ENCODE measurements around the gene ATP7B. TPM values are rescaled to one million over a fixed set of nuclear protein-coding genes. Genes with fewer than 3 reads are reported as not detected.

Gene ATP7B
- total and polyA plus RNA-seq, 2 of the 4 experiments (the other 2 are of a cell fraction): 2.7 to 2.9 TPM

DNA sequence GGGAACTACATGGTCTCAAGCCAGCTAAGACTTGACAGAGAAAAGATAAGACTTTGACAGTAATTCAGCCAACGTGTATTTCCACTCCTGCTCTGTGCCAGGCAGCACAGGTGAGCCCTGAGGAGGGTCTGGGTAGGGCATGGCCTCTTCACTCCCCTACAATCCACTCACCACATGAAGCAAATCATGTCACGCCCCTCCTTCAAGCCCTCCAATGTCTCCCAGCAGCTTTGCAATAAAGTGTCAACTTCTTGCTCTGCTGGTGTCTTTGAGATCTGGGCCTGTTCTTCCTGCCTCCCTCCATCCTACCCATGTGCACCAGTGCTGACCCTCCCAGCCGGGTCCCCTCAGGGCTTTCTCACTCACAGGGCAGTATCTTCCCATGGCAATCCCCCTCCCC lies 91.0 kb downstream of the ATP7B start:
- in situ Hi-C loops (cut with MboI; ENCODE audit: low sequenced_read_pairs) (no loop called here), dilution Hi-C loops (cut with HindIII; ENCODE audit: low sequenced_read_pairs, unreplicated experiment) (no loop called here), intact Hi-C loops (cut with micrococcal nuclease) (no loop called here)
- no TSS peak for BruUV-seq (replicated peaks)
- Histone ChIP-seq H3K36me3 (ENCODE audit: control insufficient read depth, insufficient read depth, low read length) (no peaks in the 10 kb centered on the region), H3K14ac (replicated peaks; ENCODE audit: low read depth, low read length) (no peak overlapping the region), H3K56ac (ENCODE audit: extremely low read depth, insufficient read depth, low read length) (no peak overlapping the region), H2AK5ac (ENCODE audit: low read depth, low read length) (no peak overlapping the region), H4K8ac (ENCODE audit: low read depth in 2 of 2, low read length in 2 of 2) (no peak overlapping the region), H3K27me3 (ENCODE audit: control insufficient read depth, insufficient read depth, low read length) (peaks cover 13% of the 10 kb centered on the region), H4K20me1 (ENCODE audit: insufficient read depth, low read length) (no peaks in the 10 kb centered on the region; the same call in 1 of the 2 replicates), H3K18ac (ENCODE audit: low read depth, low read length) (no peak overlapping the region), H3K4me3 (ENCODE audit: insufficient read depth, low read depth, low read length) (no peak overlapping the region), H3K4me1 (ENCODE audit: control insufficient read depth, insufficient read depth, low read length) (no peaks in the 10 kb centered on the region), H2BK5ac (ENCODE audit: low read depth, low read length, poor library complexity, severe bottlenecking) (no peak overlapping the region), H2BK120ac (ENCODE audit: low read depth, low read length) (no peak overlapping the region), H4K5ac (ENCODE audit: low read depth, low read length) (no peak overlapping the region), H2AFZ (replicated peaks; ENCODE audit: low read length, poor library complexity) (no peak overlapping the region), H3K4me2 (ENCODE audit: low read depth, low read length) (no peak overlapping the region), H2BK20ac (ENCODE audit: low read depth, low read length) (no peak overlapping the region), H3K4ac (ENCODE audit: low read depth, low read length) (no peak overlapping the region), H3K23ac (ENCODE audit: low read depth, low read length) (no peak overlapping the region), H2BK15ac (ENCODE audit: low read depth, low read length) (no peak overlapping the region), H4K91ac (ENCODE audit: insufficient read depth, low read depth, low read length) (no peak overlapping the region), H3K9me1 (ENCODE audit: insufficient read depth, low read length) (no peaks in the 10 kb centered on the region), H3K79me1 (ENCODE audit: low read depth in 1 of 2, low read length in 2 of 2) (no peaks in the 10 kb centered on the region), H3K9ac (ENCODE audit: low read depth, low read length) (no peak overlapping the region), H2AK9ac (replicated peaks; ENCODE audit: low read depth, low read length, poor library complexity) (no peak overlapping the region), H3K27ac (ENCODE audit: insufficient read depth, low read length) (no peak overlapping the region), H3K9me3 (ENCODE audit: control insufficient read depth, insufficient read depth, low read length) (no peaks in the 10 kb centered on the region)
- WGBS, 2 experiments (ENCODE audit: extremely low coverage in 2 of 2, insufficient read length in 1 of 2): 63% methylated on average over 1 of the region's 3 CpGs; no CpG with 5 or more reads in 1 of the 2 experiments
- ChIA-PET POLR2A (ENCODE audit: unreplicated experiment) (interaction anchor here (0.5 kb wide), 1 partner anchor 1153 kb away, joined by 3 read pairs; no protein-coding TSS in a partner anchor), CTCF (no interaction called here)
- no peak for TF ChIP-seq POLR2A (IDR thresholded peaks at IDR 0.05; ENCODE audit: low read depth, low read length)
- no peak for TF ChIP-seq NFE2L2 (IDR thresholded peaks at IDR 0.05; ENCODE audit: low read depth, low read length)
- no peak for TF ChIP-seq BHLHE40 (IDR thresholded peaks at IDR 0.05; ENCODE audit: low read depth, low read length)
- no peak for TF ChIP-seq MAZ (IDR thresholded peaks at IDR 0.05; ENCODE audit: borderline replicate concordance, low read depth, low read length)
- TF ChIP-seq RAD21 (IDR thresholded peaks at IDR 0.05; ENCODE audit: low read length): no peak
- TF ChIP-seq RFX5 (IDR thresholded peaks at IDR 0.05; ENCODE audit: low read depth, low read length): no peak
- TF ChIP-seq, protein P1, sequence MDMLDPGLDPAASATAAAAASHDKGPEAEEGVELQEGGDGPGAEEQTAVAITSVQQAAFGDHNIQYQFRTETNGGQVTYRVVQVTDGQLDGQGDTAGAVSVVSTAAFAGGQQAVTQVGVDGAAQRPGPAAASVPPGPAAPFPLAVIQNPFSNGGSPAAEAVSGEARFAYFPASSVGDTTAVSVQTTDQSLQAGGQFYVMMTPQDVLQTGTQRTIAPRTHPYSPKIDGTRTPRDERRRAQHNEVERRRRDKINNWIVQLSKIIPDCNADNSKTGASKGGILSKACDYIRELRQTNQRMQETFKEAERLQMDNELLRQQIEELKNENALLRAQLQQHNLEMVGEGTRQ (IDR thresholded peaks at IDR 0.05; ENCODE audit: low read depth, low read length): no peak
- TF ChIP-seq, protein P2, sequence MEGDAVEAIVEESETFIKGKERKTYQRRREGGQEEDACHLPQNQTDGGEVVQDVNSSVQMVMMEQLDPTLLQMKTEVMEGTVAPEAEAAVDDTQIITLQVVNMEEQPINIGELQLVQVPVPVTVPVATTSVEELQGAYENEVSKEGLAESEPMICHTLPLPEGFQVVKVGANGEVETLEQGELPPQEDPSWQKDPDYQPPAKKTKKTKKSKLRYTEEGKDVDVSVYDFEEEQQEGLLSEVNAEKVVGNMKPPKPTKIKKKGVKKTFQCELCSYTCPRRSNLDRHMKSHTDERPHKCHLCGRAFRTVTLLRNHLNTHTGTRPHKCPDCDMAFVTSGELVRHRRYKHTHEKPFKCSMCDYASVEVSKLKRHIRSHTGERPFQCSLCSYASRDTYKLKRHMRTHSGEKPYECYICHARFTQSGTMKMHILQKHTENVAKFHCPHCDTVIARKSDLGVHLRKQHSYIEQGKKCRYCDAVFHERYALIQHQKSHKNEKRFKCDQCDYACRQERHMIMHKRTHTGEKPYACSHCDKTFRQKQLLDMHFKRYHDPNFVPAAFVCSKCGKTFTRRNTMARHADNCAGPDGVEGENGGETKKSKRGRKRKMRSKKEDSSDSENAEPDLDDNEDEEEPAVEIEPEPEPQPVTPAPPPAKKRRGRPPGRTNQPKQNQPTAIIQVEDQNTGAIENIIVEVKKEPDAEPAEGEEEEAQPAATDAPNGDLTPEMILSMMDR (conservative IDR thresholded peaks at IDR 0.05; ENCODE audit: low read depth, low read length): no peak
- TF ChIP-seq ELK1 (IDR thresholded peaks at IDR 0.05; ENCODE audit: borderline replicate concordance, low read depth, low read length): no peak
- no peak for TF ChIP-seq MXI1 (IDR thresholded peaks at IDR 0.05; ENCODE audit: borderline replicate concordance, low read depth, low read length)
- TF ChIP-seq RCOR1 (IDR thresholded peaks at IDR 0.05; ENCODE audit: insufficient replicate concordance, low read length): no peak
- TF ChIP-seq CHD1 (IDR thresholded peaks at IDR 0.05; ENCODE audit: low read depth, low read length): no peak
- no peak for TF ChIP-seq CEBPB (IDR thresholded peaks at IDR 0.05; ENCODE audit: low read depth, low read length)
- no peak for ATAC-seq (ENCODE audit: low read depth)
- DNase-seq: no peak

All from IMR-90 (cell line).